Endometrial microvascular endothelial cells (primary cell): ENCODE results near the gene NUAK1. TPM values are rescaled to one million over a fixed set of nuclear protein-coding genes. Genes with fewer than 3 reads are reported as not detected.
"Not testable (repeated sequence)": the region's sequence is repeated elsewhere in the genome, so short reads cannot be mapped to it uniquely, and the experiment has no call there.

Source experiments
- in situ Hi-C: cut with HindIII; loops from 2 replicates; pipeline ENCODE4 v1.10.0; 2017; ENCODE audit warnings: low sequenced_read_pairs, low pct_unique_long_range_greater_than_20kb; ENCODE audit errors: inconsistent ontology term
- total RNA-seq: library from RNA; depleted of rRNA; stranded (reverse); fragments of >200 nt; gene quantifications from one replicate; pipeline ENCODE4 v1.2.3, GENCODE V29; 2015; ENCODE audit errors: inconsistent ontology term

NUAK1 gene
- total RNA-seq, 1 donor from 2014 or later: 34.8 TPM

- in situ Hi-C loops: no loop called here
These were observed 109.2 kb downstream of the NUAK1 start for GRCh38 chr12:106029532-106029931.

GRCh38 chr12:106027911-106028310 is 110.8 kb downstream of the NUAK1 start:
- in situ Hi-C loops: no loop called here

GRCh38 chr12:106027286-106027685 is 111.5 kb downstream of the NUAK1 start:
- in situ Hi-C loops: no loop called here

- in situ Hi-C loops: no loop called here
These were observed 113.6 kb downstream of the NUAK1 start for GRCh38 chr12:106025129-106025528.

GRCh38 chr12:106023039-106023438 is 115.7 kb downstream of the NUAK1 start:
- in situ Hi-C loops: no loop called here

GRCh38 chr12:106022568-106023012 is 116.2 kb downstream of the NUAK1 start:
- in situ Hi-C loops: no loop called here

GRCh38 chr12:106021516-106021915 is 117.2 kb downstream of the NUAK1 start:
- in situ Hi-C loops: no loop called here

- in situ Hi-C loops: no loop called here
These were observed 118.0 kb downstream of the NUAK1 start for GRCh38 chr12:106020736-106021135.

- in situ Hi-C loops: no loop called here
These were observed 119.6 kb downstream of the NUAK1 start for GRCh38 chr12:106019144-106019543.

GRCh38 chr12:106018286-106018685 is 120.5 kb downstream of the NUAK1 start:
- in situ Hi-C loops: no loop called here

- in situ Hi-C loops: not testable (repeated sequence)
These were observed 122.0 kb downstream of the NUAK1 start for GRCh38 chr12:106016601-106017278.

- in situ Hi-C loops: no loop called here
These were observed 123.1 kb downstream of the NUAK1 start for GRCh38 chr12:106015646-106016045.

GRCh38 chr12:106013941-106014340 is 124.8 kb downstream of the NUAK1 start:
- in situ Hi-C loops: no loop called here

Other genes starting within 250 kb of the NUAK1 start
- 210 TPM for gene CKAP4, start 109.1 kb upstream of the NUAK1 start, total RNA-seq
- gene TCP11L2, start 163.8 kb upstream of the NUAK1 start, total RNA-seq: 10.8 TPM
- 14.3 TPM for gene POLR3B, start 218.8 kb upstream of the NUAK1 start, total RNA-seq